ENCODE results near the gene EMC1. TPM values are rescaled to one million over a fixed set of nuclear protein-coding genes. Genes with fewer than 3 reads are reported as not detected.
A peak's percentile ranks its signal among the peaks of the same experiment; 100 is the strongest.
"Not testable (repeated sequence)": the region's sequence is repeated elsewhere in the genome, so short reads cannot be mapped to it uniquely, and the experiment has no call there.

EMC1 gene
- total and polyA plus RNA-seq, 2 donors, result 23.2 to 37.4 TPM

DNA sequence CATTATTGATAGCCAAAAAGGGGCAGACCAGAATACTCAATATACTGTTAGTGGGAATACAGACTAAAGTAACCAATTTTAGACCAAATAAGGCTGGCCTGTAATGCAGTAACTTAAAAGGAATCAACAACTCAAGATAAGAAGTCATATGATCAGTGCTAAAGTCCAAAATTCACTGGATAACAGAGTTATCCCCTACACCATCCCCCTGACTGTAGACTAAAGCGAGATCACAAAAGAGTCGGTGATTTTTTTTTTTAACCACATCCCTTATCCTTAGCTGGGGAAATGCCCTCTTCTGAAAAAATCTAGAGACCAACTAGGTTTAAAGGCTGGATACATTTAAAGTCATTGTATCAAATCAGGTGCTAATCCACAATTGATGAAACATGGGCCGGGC is 48.9 kb downstream of the EMC1 start:
- H3K4me3 ChIP-seq (ENCODE audit: low read depth, low read length), result no peak overlapping the region
- H3K27ac ChIP-seq (ENCODE audit: low read depth), result no peak overlapping the region
- H3K36me3 ChIP-seq (ENCODE audit: insufficient read depth), result peaks cover 2% of the 10 kb centered on the region
- no peak for DNase-seq (ENCODE audit: extremely low spot score)
- 29% methylated on average over 3 of the region's 3 CpGs for WGBS
- no peaks in the 10 kb centered on the region for H3K4me1 ChIP-seq (ENCODE audit: insufficient read depth)

DNA sequence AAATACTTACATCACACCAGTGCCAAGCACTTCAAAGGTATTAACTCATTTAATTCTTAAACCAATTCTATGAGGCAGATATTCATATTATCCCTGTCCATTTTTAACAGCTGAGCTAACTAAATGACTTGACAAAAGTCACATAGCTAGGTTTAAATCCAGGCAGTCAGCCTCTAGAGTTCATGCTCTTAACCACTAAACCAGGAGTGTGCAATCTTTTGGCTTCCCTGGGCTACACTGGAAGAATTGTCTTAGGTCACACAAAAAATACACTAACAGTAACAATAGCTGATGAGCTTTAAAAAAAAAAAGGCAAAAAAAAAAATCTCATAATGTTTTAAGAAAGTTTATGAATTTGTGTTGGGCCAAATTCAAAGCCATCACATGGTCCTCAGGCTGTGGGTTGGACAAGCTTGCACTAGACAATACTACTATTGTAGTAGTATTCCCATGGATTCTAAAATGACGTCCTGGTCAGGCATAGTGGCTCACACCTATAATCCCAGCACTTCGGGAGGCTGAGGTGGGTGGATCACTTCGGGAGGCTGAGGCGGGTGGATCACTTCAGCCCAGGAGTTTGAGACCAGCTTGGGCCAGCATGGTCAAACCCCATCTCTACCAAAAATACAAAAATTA is 51.2 kb downstream of the EMC1 start:
- peaks cover 2% of the 10 kb centered on the region for H3K4me1 ChIP-seq (ENCODE audit: insufficient read depth)
- no peak for DNase-seq (ENCODE audit: extremely low spot score)
- peaks cover 4% of the 10 kb centered on the region for H3K36me3 ChIP-seq (ENCODE audit: insufficient read depth)
- H3K27ac ChIP-seq (ENCODE audit: low read depth), result no peak overlapping the region
- 66% methylated on average over 4 of the region's 4 CpGs for WGBS
- H3K4me3 ChIP-seq (ENCODE audit: low read depth, low read length), result no peak overlapping the region

DNA sequence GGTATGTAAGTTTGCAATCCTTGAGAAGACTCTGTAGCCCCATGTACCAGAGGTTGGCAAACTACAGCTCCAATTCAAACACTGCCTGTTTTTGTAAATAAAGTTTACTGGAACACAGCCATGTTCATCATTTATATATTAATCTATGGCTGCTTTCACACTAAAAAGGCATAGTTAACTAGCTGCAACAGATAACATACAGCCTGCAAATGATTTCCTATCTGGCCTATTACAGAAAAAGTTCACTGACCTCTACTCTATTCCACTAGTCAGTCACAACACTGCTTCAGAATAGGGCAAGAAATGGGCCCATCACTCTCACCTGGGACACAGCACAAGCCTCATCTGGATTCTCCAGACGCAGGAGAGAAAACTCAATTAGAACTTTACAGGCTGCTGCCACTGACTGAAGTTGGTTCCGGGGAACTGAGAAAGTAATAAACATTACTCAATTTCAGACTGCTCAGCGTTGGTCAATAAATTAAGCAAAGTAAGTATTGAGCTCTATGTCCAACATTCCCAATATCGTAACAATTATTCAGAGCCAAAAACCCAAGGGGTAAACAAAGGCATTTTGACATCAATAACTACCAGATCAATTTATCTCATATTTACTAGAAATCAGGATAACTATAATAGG is 51.9 kb downstream of the EMC1 start:
- no peak for DNase-seq (ENCODE audit: extremely low spot score)
- Histone ChIP-seq H3K27ac (ENCODE audit: low read depth) (no peak overlapping the region), H3K36me3 (ENCODE audit: insufficient read depth) (peaks cover 4% of the 10 kb centered on the region), H3K4me3 (ENCODE audit: low read depth, low read length) (no peak overlapping the region), H3K4me1 (ENCODE audit: insufficient read depth) (peaks cover 2% of the 10 kb centered on the region)
- WGBS, result 81% methylated on average over 4 of the region's 4 CpGs

DNA sequence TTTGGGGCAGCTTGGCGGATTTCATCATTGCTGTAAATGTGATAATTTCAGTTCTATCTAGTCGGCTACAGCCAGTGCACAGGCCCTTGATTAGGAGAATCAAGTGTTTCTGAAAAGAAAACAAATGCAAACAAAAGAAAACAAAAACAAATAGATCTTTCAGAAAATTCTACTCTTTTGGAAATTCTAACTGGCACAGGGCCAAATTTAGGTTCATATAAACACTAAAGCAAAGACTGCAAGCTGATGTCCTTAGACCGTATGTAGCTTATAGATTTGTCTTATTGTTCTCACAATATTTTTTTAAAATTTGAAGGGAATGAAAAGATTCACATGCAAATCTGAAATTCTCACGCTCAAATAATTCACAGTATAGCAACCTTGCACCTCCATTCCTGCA is 52.5 kb downstream of the EMC1 start:
- H3K4me3 ChIP-seq (ENCODE audit: low read depth, low read length), result no peak overlapping the region
- H3K36me3 ChIP-seq (ENCODE audit: insufficient read depth), result peaks cover 5% of the 10 kb centered on the region
- peaks cover 2% of the 10 kb centered on the region for H3K4me1 ChIP-seq (ENCODE audit: insufficient read depth)
- no peak overlapping the region for H3K27ac ChIP-seq (ENCODE audit: low read depth)
- no peak for DNase-seq (ENCODE audit: extremely low spot score)
- WGBS, result 79% methylated on average over 4 of the region's 4 CpGs

DNA sequence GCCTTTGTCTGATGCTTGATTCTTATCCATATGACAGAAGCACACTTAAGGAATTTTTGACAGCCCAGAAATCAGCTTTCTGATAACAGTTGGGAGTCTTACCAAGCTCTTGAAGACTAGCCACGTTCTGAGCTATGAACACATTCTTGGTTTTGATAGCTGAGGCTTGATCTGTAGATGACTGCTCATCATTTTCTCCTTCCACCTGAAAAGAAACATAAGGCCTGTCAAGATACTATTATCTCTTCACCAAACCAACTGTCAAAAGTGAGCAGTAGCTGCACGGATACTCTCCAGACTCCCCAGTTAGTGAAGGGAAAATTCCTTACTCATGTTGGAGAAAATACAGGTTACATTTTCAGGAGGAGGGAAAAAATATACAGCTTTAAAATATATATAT is 53.5 kb downstream of the EMC1 start:
- Histone ChIP-seq H3K4me3 (ENCODE audit: low read depth, low read length) (no peak overlapping the region), H3K27ac (ENCODE audit: low read depth) (no peak overlapping the region), H3K4me1 (ENCODE audit: insufficient read depth) (peaks cover 2% of the 10 kb centered on the region), H3K36me3 (ENCODE audit: insufficient read depth) (peaks cover 9% of the 10 kb centered on the region)
- no peak for DNase-seq (ENCODE audit: extremely low spot score)
- WGBS, result 41% methylated on average over 2 of the region's 2 CpGs

DNA sequence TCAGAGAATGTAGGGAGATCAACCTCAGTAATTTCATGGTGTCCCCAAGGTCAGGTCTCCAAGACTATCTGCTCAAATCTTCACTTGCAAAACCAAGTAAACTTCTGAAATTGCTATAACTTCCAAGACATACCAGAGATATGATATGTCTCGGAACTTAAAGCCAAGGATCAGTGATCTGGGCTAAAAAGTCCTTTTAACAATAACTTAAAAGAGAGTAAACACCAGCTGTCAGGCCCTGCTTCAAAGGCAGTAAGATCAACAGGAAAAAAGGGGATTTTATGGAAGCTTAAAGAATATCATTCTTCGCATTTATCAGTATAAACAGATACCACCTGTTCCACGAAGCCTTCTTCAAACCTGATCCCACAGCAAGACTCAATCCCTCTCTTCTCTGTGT is 55.0 kb downstream of the EMC1 start:
- 54% methylated on average over 3 of the region's 3 CpGs for WGBS
- Histone ChIP-seq H3K4me3 (ENCODE audit: low read depth, low read length) (no peak overlapping the region), H3K4me1 (ENCODE audit: insufficient read depth) (peaks cover 2% of the 10 kb centered on the region), H3K27ac (ENCODE audit: low read depth) (no peak overlapping the region), H3K36me3 (ENCODE audit: insufficient read depth) (peaks cover 15% of the 10 kb centered on the region)
- DNase-seq (ENCODE audit: extremely low spot score), result no peak

DNA sequence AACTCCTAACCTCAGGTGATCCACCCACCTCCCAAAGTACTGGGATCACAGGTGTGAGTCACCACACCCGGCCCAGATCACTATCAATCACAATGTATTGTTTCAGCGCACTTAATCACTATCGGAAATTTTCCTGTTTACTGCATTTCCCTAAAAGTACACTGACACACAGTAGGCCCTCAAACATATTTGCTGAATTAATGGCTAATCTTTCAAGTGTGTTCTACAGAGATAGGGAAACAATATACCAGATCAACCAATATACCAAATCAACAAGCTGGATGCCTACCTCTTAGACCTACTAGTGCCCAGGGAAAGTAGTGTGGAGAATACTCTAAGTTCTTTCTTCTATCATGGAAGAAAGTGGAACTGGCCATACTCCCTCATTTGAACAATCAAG is 58.3 kb downstream of the EMC1 start:
- Histone ChIP-seq H3K4me1 (ENCODE audit: insufficient read depth) (peaks cover 2% of the 10 kb centered on the region), H3K27ac (ENCODE audit: low read depth) (no peak overlapping the region), H3K36me3 (ENCODE audit: insufficient read depth) (peaks cover 13% of the 10 kb centered on the region), H3K4me3 (ENCODE audit: low read depth, low read length) (no peak overlapping the region)
- DNase-seq (ENCODE audit: extremely low spot score), result no peak
- 93% methylated on average over 3 of the region's 3 CpGs for WGBS

DNA sequence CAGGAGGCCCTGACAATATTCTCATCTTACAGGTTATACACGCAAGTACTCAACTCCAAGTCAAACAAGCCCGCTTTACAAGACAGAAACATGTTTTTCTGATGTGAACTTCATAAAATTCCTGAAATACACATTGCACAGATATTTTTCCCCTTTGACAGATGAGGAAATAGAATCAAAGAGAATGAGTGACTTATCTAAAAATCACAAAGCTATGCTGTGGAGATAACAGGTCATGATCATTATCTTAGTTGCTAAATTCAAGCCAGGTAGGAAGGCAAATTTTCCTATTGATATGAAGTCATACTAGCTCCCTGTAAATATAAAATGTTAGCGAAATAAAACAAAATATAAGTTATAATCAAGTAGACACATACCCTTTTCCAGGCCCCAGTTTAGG is 59.5 kb downstream of the EMC1 start:
- 86% methylated on average over 3 of the region's 3 CpGs for WGBS
- peaks cover 2% of the 10 kb centered on the region for H3K4me1 ChIP-seq (ENCODE audit: insufficient read depth)
- H3K27ac ChIP-seq (ENCODE audit: low read depth), result no peak overlapping the region
- no peak overlapping the region for H3K4me3 ChIP-seq (ENCODE audit: low read depth, low read length)
- peaks cover 11% of the 10 kb centered on the region for H3K36me3 ChIP-seq (ENCODE audit: insufficient read depth)
- DNase-seq (ENCODE audit: extremely low spot score), result no peak

DNA sequence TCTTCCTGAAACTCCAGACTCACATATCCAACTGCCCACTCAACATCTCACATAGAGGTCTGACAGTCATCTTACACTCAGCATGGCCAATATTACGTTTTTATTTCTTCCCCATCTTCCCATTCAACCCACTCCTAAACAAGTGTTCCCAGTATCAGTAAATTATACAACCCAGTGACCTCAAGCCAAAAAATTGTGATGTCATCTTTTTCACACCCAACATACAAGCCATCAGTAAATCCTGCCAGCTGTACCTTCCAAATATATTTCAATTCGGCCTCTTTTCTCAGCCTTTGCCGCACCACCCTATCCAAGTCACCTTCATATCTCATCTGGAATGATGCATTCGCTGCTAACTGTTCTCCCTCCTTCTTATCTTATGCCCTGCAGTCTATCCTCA is 60.9 kb downstream of the EMC1 start:
- Histone ChIP-seq H3K4me3 (ENCODE audit: low read depth, low read length) (no peak overlapping the region), H3K4me1 (ENCODE audit: insufficient read depth) (no peaks in the 10 kb centered on the region), H3K36me3 (ENCODE audit: insufficient read depth) (peaks cover 11% of the 10 kb centered on the region), H3K27ac (ENCODE audit: low read depth) (no peak overlapping the region)
- 72% methylated on average over 4 of the region's 4 CpGs for WGBS
- no peak for DNase-seq (ENCODE audit: extremely low spot score)

DNA sequence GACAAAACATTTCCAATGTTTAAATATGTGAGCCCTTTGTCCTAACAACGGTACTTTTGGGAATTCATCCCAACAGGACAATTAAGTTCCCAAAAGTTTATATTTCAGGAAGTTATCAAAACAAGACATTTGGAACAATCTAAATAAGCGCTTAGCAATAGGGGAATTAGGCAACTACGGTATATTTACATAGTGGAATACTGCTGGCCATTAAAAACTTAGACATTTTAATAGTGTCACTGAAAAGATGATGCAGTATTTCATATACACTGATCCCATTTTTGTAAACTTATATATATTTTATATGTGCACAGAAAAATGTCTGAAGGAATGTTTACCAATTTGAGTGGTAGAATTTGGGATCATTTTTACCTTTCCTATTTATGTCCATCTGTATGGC is 62.1 kb downstream of the EMC1 start:
- H3K36me3 ChIP-seq (ENCODE audit: insufficient read depth), result peaks cover 11% of the 10 kb centered on the region
- no peaks in the 10 kb centered on the region for H3K4me1 ChIP-seq (ENCODE audit: insufficient read depth)
- DNase-seq (ENCODE audit: extremely low spot score), result no peak
- WGBS, result 47% methylated on average over 3 of the region's 3 CpGs
- H3K4me3 ChIP-seq (ENCODE audit: low read depth, low read length), result no peak overlapping the region
- peak overlapping the region; percentile 10 for H3K27ac ChIP-seq (ENCODE audit: low read depth)

DNA sequence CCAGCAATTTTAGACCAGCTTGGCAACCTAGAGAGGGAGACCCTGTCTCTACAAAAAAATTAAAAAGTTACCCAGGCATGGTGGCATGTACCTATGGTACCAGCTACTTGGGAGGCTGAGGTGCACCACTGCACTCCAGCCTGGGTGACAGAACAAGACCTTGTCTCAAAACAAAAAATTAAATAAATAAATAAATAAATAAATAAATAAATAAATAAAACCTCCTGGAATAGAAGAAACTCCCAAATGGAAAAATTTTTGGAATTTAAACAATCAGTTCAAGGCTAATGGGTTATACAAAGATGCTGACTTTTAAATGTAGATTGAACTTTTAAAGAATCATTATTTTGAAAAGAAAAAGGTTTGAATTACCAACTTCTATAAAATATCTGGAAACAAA is 63.5 kb downstream of the EMC1 start:
- no peak overlapping the region for H3K4me3 ChIP-seq (ENCODE audit: low read depth, low read length)
- no peak overlapping the region for H3K27ac ChIP-seq (ENCODE audit: low read depth)
- H3K36me3 ChIP-seq (ENCODE audit: insufficient read depth), result peaks cover 6% of the 10 kb centered on the region
- no peaks in the 10 kb centered on the region for H3K4me1 ChIP-seq (ENCODE audit: insufficient read depth)
- no peak for DNase-seq (ENCODE audit: extremely low spot score)

DNA sequence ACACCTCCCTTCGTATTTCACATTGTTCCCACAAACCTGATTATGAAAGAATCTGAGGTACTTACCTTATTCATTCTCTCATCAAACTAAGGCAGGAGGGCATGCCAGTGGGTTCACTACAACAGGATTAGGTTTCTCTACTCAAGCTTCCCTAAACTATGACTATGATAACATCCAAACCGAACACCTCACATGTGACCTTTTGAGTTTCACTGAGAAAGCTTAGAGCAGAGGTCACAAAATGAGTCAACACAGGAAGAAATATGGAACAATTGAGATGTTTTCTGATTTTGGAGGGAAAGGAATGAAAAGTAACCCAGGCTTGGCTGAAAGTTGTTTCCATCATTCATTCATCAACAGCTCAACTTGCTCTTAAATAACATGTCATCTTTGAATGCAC is 65.3 kb downstream of the EMC1 start:
- Histone ChIP-seq H3K36me3 (ENCODE audit: insufficient read depth) (no peaks in the 10 kb centered on the region), H3K27ac (ENCODE audit: low read depth) (no peak overlapping the region), H3K4me1 (ENCODE audit: insufficient read depth) (no peaks in the 10 kb centered on the region), H3K4me3 (ENCODE audit: low read depth, low read length) (no peak overlapping the region)
- 87% methylated on average over 2 of the region's 2 CpGs for WGBS
- no peak for DNase-seq (ENCODE audit: extremely low spot score)

DNA sequence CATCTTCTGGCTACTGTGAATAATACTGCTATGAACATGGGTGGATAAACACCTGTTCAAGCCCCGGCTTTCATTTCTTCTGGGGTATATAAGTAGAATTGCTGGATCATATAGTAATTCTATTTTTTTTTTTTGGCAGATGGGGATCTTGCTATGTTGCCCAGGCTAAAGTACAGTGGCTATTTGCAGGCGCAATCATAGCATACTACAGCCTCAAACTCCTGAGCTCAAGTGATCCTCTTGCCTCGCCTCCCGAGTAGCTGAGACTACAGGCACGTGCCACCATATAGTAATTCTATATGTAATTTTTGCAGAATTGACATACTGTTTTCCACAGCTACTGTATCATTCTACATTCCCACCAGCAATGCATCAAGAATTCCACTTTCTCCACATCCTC is 69.1 kb downstream of the EMC1 start:
- Histone ChIP-seq H3K36me3 (ENCODE audit: insufficient read depth) (no peaks in the 10 kb centered on the region), H3K4me1 (ENCODE audit: insufficient read depth) (no peaks in the 10 kb centered on the region), H3K4me3 (ENCODE audit: low read depth, low read length) (no peak overlapping the region), H3K27ac (ENCODE audit: low read depth) (no peak overlapping the region)
- 95% methylated on average over 5 of the region's 5 CpGs for WGBS
- no peak for DNase-seq (ENCODE audit: extremely low spot score)

DNA sequence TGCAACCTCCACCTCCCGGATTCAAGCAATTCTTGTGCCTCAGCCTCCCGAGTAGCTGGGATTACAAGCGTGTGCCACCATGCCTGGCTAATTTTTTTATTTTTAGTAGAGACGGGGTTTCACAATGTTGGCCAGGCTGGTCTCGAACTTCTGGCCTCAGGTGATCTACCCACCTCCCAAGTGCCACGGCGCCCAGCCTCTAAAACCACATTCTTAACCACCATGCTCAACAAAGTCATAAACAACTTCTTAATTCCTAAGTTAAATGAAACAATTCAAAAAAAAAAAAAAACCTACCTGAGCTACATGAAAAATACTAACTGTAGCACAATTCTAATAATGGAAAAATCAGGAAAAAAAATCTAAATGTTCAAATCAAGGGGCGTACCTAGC is 71.1 kb downstream of the EMC1 start:
- H3K27ac ChIP-seq (ENCODE audit: low read depth); DNase-seq (ENCODE audit: extremely low spot score); H3K36me3 ChIP-seq (ENCODE audit: insufficient read depth); H3K4me3 ChIP-seq (ENCODE audit: low read depth, low read length); H3K4me1 ChIP-seq (ENCODE audit: insufficient read depth): not testable (repeated sequence)
- 89% methylated on average over 8 of the region's 8 CpGs for WGBS
